Endothelial cell of umbilical vein (primary cell): ENCODE results near the gene SPG21. TPM values are rescaled to one million over a fixed set of nuclear protein-coding genes. Genes with fewer than 3 reads are reported as not detected.

Source experiments
- BruUV-seq: library from RNA; stranded (reverse); fragments of 400-500 nt; replicated peaks from 2 replicates; lab custom pipeline; 2021; lab: Mats Ljungman, UMichigan
- CTCF ChIA-PET: fragments of 300-600, 350-600 bp; sonication (Branson Sonifier 250); formaldehyde crosslinking; loops from one replicate; lab custom pipeline; 2021; ENCODE audit warnings: antibody characterized with exemption, inconsistent platforms; lab: Charles Lee
- POLR2A ChIA-PET: fragments of 300-600, 350-600 bp; sonication (Branson Sonifier 250); formaldehyde crosslinking; loops from one replicate; lab custom pipeline; 2021; ENCODE audit warnings: antibody characterized with exemption, inconsistent platforms; lab: Charles Lee
- DNase-seq: peaks from one replicate; pipeline ENCODE4 v3.0.0-alpha.2; 2011; ENCODE audit warnings: low read depth, low spot score
- FAIRE-seq: peaks from 2 replicates; lab custom pipeline; 2011; peaks lifted over from hg19 to GRCh38; lab: Jason Lieb, UNC
- H2AFZ ChIP-seq: 2 replicates; pipeline ENCODE4 v1.6.0; 2012; ENCODE audit warnings: low read depth, low read length, control low read depth, inconsistent platforms
- H3K27ac ChIP-seq: 2 replicates; pipeline ENCODE4 v1.5.1; 2011; ENCODE audit warnings: low read depth, mild to moderate bottlenecking, control low read depth, low read length, moderate library complexity; ENCODE audit not compliant: insufficient read depth
- H3K27me3 ChIP-seq, 2 experiments: 2 replicates each; pipeline versions ENCODE4 v1.6.0 to v1.6.1; 2011; ENCODE audit warnings: low read length in 2 of 2, mixed read lengths in 1 of 2; ENCODE audit not compliant: control insufficient read depth in 2 of 2, insufficient read depth in 2 of 2
- H3K36me3 ChIP-seq, 2 experiments: 2 replicates in 1 of 2; 3 replicates in 1 of 2; pipeline ENCODE4 v1.5.1; 2011; ENCODE audit warnings: low read length in 2 of 2, mild to moderate bottlenecking in 1 of 2, moderate library complexity in 1 of 2; ENCODE audit not compliant: control insufficient read depth in 2 of 2, insufficient read depth in 2 of 2; ENCODE audit errors: extremely low read depth in 1 of 2
- H3K4me1 ChIP-seq: 3 replicates; pipeline ENCODE4 v1.5.1; 2011; ENCODE audit warnings: mild to moderate bottlenecking, low read length; ENCODE audit not compliant: control insufficient read depth, insufficient read depth; ENCODE audit errors: extremely low read depth
- H3K4me2 ChIP-seq: 2 replicates; pipeline ENCODE4 v1.6.1; 2011; ENCODE audit warnings: low read length, control low read depth, mixed read lengths; ENCODE audit not compliant: insufficient read depth
- H3K4me3 ChIP-seq, 3 experiments: fragments of 200-600 bp in 1 of 3; sonication (generic), shearing (Covaris generic) in 1 of 3; replicated peaks in 1 of 3; 2 replicates each; pipeline ENCODE4 v1.5.1; 2011 to 2016; ENCODE audit warnings: control low read depth in 3 of 3, low read length in 3 of 3, mild to moderate bottlenecking in 2 of 3, inconsistent platforms in 1 of 3, low read depth in 1 of 3, moderate library complexity in 1 of 3; ENCODE audit not compliant: insufficient read depth in 1 of 3
- H3K79me2 ChIP-seq: 2 replicates; pipeline ENCODE4 v1.6.0; 2012; ENCODE audit warnings: low read length, inconsistent platforms; ENCODE audit not compliant: control insufficient read depth, insufficient read depth
- H3K9ac ChIP-seq: replicated peaks from 2 replicates; pipeline ENCODE3; 2011; ENCODE audit warnings: low read length, control low read depth; ENCODE audit not compliant: insufficient read depth; ENCODE audit errors: extremely low read depth
- H3K9me1 ChIP-seq: replicated peaks from 3 replicates; pipeline ENCODE4 v1.6.0; 2011; ENCODE audit warnings: mild to moderate bottlenecking, low read length; ENCODE audit not compliant: control insufficient read depth, insufficient read depth; ENCODE audit errors: extremely low read depth
- H3K9me3 ChIP-seq: replicated peaks from 2 replicates; pipeline ENCODE4 v1.5.1; 2012; ENCODE audit warnings: low read length, inconsistent platforms; ENCODE audit not compliant: control insufficient read depth, insufficient read depth
- H4K20me1 ChIP-seq: replicated peaks from 2 replicates; pipeline ENCODE3; 2011; ENCODE audit warnings: mild to moderate bottlenecking, low read length; ENCODE audit not compliant: control insufficient read depth, insufficient read depth; ENCODE audit errors: extremely low read depth
- CTCF ChIP-seq, 2 donors: IDR thresholded peaks; 1 replicate in 1 of 2; 2 replicates in 1 of 2; pipeline ENCODE4 v1.5.1; 2011; ENCODE audit warnings: low read length in 2 of 2, mild to moderate bottlenecking in 2 of 2, moderate library complexity in 2 of 2, control low read depth in 1 of 2, inconsistent platforms in 1 of 2, low read depth in 1 of 2; ENCODE audit not compliant: insufficient read depth in 1 of 2; ENCODE audit errors: extremely low read depth in 1 of 2
- EZH2 ChIP-seq: IDR thresholded peaks from 2 replicates; pipeline ENCODE4 v1.6.1; 2012; ENCODE audit warnings: borderline replicate concordance, low read depth, mild to moderate bottlenecking, moderate library complexity, low read length, inconsistent platforms; ENCODE audit not compliant: severe bottlenecking
- FOS ChIP-seq: IDR thresholded peaks from 2 replicates; pipeline ENCODE4 v1.6.1; 2011; ENCODE audit warnings: mild to moderate bottlenecking, low read length, moderate library complexity, borderline replicate concordance; ENCODE audit not compliant: insufficient read depth
- GATA2 ChIP-seq: IDR thresholded peaks from 2 replicates; pipeline ENCODE4 v1.7.0; 2011; ENCODE audit warnings: low read depth, mild to moderate bottlenecking, moderate library complexity, mixed read lengths, low read length; ENCODE audit not compliant: insufficient read length, insufficient read depth
- JUN ChIP-seq: IDR thresholded peaks from 2 replicates; pipeline ENCODE4 v1.6.1; 2011; ENCODE audit warnings: borderline replicate concordance, low read depth; ENCODE audit not compliant: insufficient read length, insufficient read depth
- MAX ChIP-seq: IDR thresholded peaks from 2 replicates; pipeline ENCODE4 v1.6.1; 2011; ENCODE audit not compliant: insufficient read depth, insufficient read length
- MYC ChIP-seq: IDR thresholded peaks from one replicate; pipeline ENCODE4 v1.6.1; 2011; ENCODE audit warnings: mild to moderate bottlenecking, low read depth, low read length
- POLR2A ChIP-seq: IDR thresholded peaks from 2 replicates; pipeline ENCODE4 v1.6.1; 2012; ENCODE audit warnings: low read depth, mild to moderate bottlenecking, control low read depth, low read length
- POLR2AphosphoS5 ChIP-seq: IDR thresholded peaks from 2 replicates; pipeline ENCODE4 v1.6.1; 2012; ENCODE audit warnings: low read depth, mild to moderate bottlenecking, control low read depth, low read length, moderate library complexity; ENCODE audit not compliant: insufficient read depth
- dilution Hi-C: fragments of 300-500 bp; cut with MboI; formaldehyde crosslinking; loops from one replicate; pipeline ENCODE4 v1.15.0; 2019; ENCODE audit warnings: low sequenced_read_pairs; ENCODE audit not compliant: extremely low pct_ligation_motif_present
- intact Hi-C: fragments of 100-400 bp; cut with micrococcal nuclease; formaldehyde crosslinking; loops from one replicate; pipeline ENCODE4 v1.10.0; 2022
- polyA plus RNA-seq, 4 experiments: library from polyadenylated mRNA; depleted of rRNA in 3 of 4; stranded (reverse) in 3 of 4; unstranded in 1 of 4; fragments of >200 nt; gene quantifications; 2 replicates each; pipeline versions ENCODE4 v1.2.1 to v1.2.3, GENCODE V29; 2011 to 2012; ENCODE audit warnings: missing spikeins in 1 of 4
- total RNA-seq: library from RNA; stranded (reverse); gene quantifications from 2 replicates; pipeline ENCODE4 v1.2.3, GENCODE V29; 2021

SPG21 gene
- total and polyA plus RNA-seq, 2 donors (not counting 3 experiments of a cell fraction or from before 2014, with no cell fraction given): 70.2 to 82.5 TPM

GRCh38 chr15:64969401-64969800 is 20.3 kb downstream of the SPG21 start:
- Histone ChIP-seq H3K27me3 (no peaks in the 10 kb centered on the region), H3K9me1 (no peaks in the 10 kb centered on the region), H3K4me1 (no peaks in the 10 kb centered on the region), H3K4me2 (no peak overlapping the region), H4K20me1 (no peaks in the 10 kb centered on the region), H2AFZ (no peak overlapping the region), H3K36me3 (peaks cover 19 to 26% of the 10 kb centered on the region in 2 experiments), H3K9me3 (no peaks in the 10 kb centered on the region), H3K9ac (no peak overlapping the region), H3K79me2 (no peaks in the 10 kb centered on the region), H3K27ac (no peak overlapping the region), H3K4me3 (no peak overlapping the region)
- no peak for FAIRE-seq
- dilution Hi-C loops: no loop called here
- BruUV-seq: no TSS peak
- TF ChIP-seq MYC: no peak
- intact Hi-C loops: no loop called here
- POLR2A ChIA-PET: no interaction called here
- CTCF ChIA-PET: interaction anchor here (0.9 to 1.0 kb wide), 2 partner anchors 18 to 241 kb away, joined by 3 read pairs; no protein-coding TSS in a partner anchor
- no peak for DNase-seq

GRCh38 chr15:64961013-64961412 is 28.7 kb downstream of the SPG21 start:
- no peak for TF ChIP-seq POLR2AphosphoS5
- no peak for TF ChIP-seq POLR2A
- no peak for TF ChIP-seq CTCF (IDR thresholded peaks at IDR 0.05; ENCODE audit: extremely low read depth in 1 of 2, insufficient read depth in 1 of 2, low read depth in 1 of 2, low read length in 2 of 2)
- TF ChIP-seq MYC: no peak
- no peak for TF ChIP-seq FOS
- no peak for TF ChIP-seq JUN
- no peak for TF ChIP-seq MAX
- TF ChIP-seq EZH2: no peak
- no peak for TF ChIP-seq GATA2
- BruUV-seq: no TSS peak
- H3K4me1 ChIP-seq: no peaks in the 10 kb centered on the region
- H3K4me2 ChIP-seq: no peak overlapping the region
- dilution Hi-C loops (no loop called here), intact Hi-C loops (no loop called here)
- no peak overlapping the region for H3K9ac ChIP-seq
- no peaks in the 10 kb centered on the region for H3K27me3 ChIP-seq
- H4K20me1 ChIP-seq: no peaks in the 10 kb centered on the region
- H3K36me3 ChIP-seq: peaks cover 18 to 45% of the 10 kb centered on the region in 2 experiments
- H2AFZ ChIP-seq: no peak overlapping the region
- H3K9me3 ChIP-seq: no peaks in the 10 kb centered on the region
- H3K9me1 ChIP-seq: no peaks in the 10 kb centered on the region
- no peak for FAIRE-seq
- H3K4me3 ChIP-seq: no peak overlapping the region
- DNase-seq: no peak
- CTCF ChIA-PET: interaction anchor here (1.2 to 1.8 kb wide), 2 partner anchors 73 to 230 kb away, joined by 3 to 4 read pairs; no protein-coding TSS in a partner anchor
- H3K27ac ChIP-seq: no peak overlapping the region
- H3K79me2 ChIP-seq: no peaks in the 10 kb centered on the region
- POLR2A ChIA-PET: no interaction called here
